Measurements from ENCODE around the gene STARD8. TPM values are rescaled to one million over a fixed set of nuclear protein-coding genes. Genes with fewer than 3 reads are reported as not detected.
A peak's percentile ranks its signal among the peaks of the same experiment; 100 is the strongest.

STARD8 gene
- total RNA-seq, 1 experiment from 2014 or later = not detected

- H3K27me3 ChIP-seq (ENCODE audit: low read length) = no peaks in the 10 kb centered on the region
- no peak overlapping the region for H3K4me3 ChIP-seq (ENCODE audit: low read length)
- H4K20me1 ChIP-seq (ENCODE audit: insufficient read depth, low read depth, low read length) = no peaks in the 10 kb centered on the region
- no peaks in the 10 kb centered on the region for H3K36me3 ChIP-seq (ENCODE audit: insufficient read depth, low read length)
- H3K4me1 ChIP-seq (ENCODE audit: low read length) = no peaks in the 10 kb centered on the region
- H2AFZ ChIP-seq (ENCODE audit: low read length) = no peak overlapping the region
- H3K79me2 ChIP-seq (ENCODE audit: low read length) = no peaks in the 10 kb centered on the region
- no peaks in the 10 kb centered on the region for H3K9me3 ChIP-seq (ENCODE audit: low read length)
- H3K27ac ChIP-seq (ENCODE audit: low read length) = no peak overlapping the region
- H3K4me2 ChIP-seq (ENCODE audit: low read depth, low read length, poor library complexity, severe bottlenecking) = no peak overlapping the region
- H3K9me2 ChIP-seq (replicated peaks; ENCODE audit: insufficient read depth, low read length) = no peaks in the 10 kb centered on the region
- no peak for DNase-seq
- no peak overlapping the region for H3K9ac ChIP-seq (ENCODE audit: low read length)
Measured at GRCh38 chrX:68705986-68706385, 58.5 kb downstream of the STARD8 start.

GRCh38 chrX:68708503-68709290, 61.2 kb downstream of the STARD8 start:
- Histone ChIP-seq H3K4me2 (ENCODE audit: low read depth, low read length, poor library complexity, severe bottlenecking) (no peak overlapping the region), H3K9ac (ENCODE audit: low read length) (no peak overlapping the region), H3K36me3 (ENCODE audit: insufficient read depth, low read length) (no peaks in the 10 kb centered on the region), H3K4me3 (ENCODE audit: low read length) (no peak overlapping the region), H2AFZ (ENCODE audit: low read length) (no peak overlapping the region), H3K9me2 (replicated peaks; ENCODE audit: insufficient read depth, low read length) (no peaks in the 10 kb centered on the region), H3K27me3 (ENCODE audit: low read length) (no peaks in the 10 kb centered on the region), H3K9me3 (ENCODE audit: low read length) (no peaks in the 10 kb centered on the region), H3K79me2 (ENCODE audit: low read length) (no peaks in the 10 kb centered on the region), H3K4me1 (ENCODE audit: low read length) (no peaks in the 10 kb centered on the region), H3K27ac (ENCODE audit: low read length) (no peak overlapping the region), H4K20me1 (ENCODE audit: insufficient read depth, low read depth, low read length) (no peaks in the 10 kb centered on the region)
- no peak for DNase-seq

- no peaks in the 10 kb centered on the region for H3K27me3 ChIP-seq (ENCODE audit: low read length)
- H4K20me1 ChIP-seq (ENCODE audit: insufficient read depth, low read depth, low read length) = no peaks in the 10 kb centered on the region
- no peaks in the 10 kb centered on the region for H3K9me2 ChIP-seq (replicated peaks; ENCODE audit: insufficient read depth, low read length)
- no peak overlapping the region for H3K4me3 ChIP-seq (ENCODE audit: low read length)
- H3K79me2 ChIP-seq (ENCODE audit: low read length) = no peaks in the 10 kb centered on the region
- no peak overlapping the region for H3K4me2 ChIP-seq (ENCODE audit: low read depth, low read length, poor library complexity, severe bottlenecking)
- no peaks in the 10 kb centered on the region for H3K9me3 ChIP-seq (ENCODE audit: low read length)
- peak; percentile 69 for DNase-seq
- no peaks in the 10 kb centered on the region for H3K4me1 ChIP-seq (ENCODE audit: low read length)
- H2AFZ ChIP-seq (ENCODE audit: low read length) = no peak overlapping the region
- H3K27ac ChIP-seq (ENCODE audit: low read length) = no peak overlapping the region
- no peaks in the 10 kb centered on the region for H3K36me3 ChIP-seq (ENCODE audit: insufficient read depth, low read length)
- no peak overlapping the region for H3K9ac ChIP-seq (ENCODE audit: low read length)
Measured at GRCh38 chrX:68710870-68711576, 63.6 kb downstream of the STARD8 start.

- Histone ChIP-seq H3K9me2 (replicated peaks; ENCODE audit: insufficient read depth, low read length) (no peaks in the 10 kb centered on the region), H3K4me1 (ENCODE audit: low read length) (no peaks in the 10 kb centered on the region), H3K4me2 (ENCODE audit: low read depth, low read length, poor library complexity, severe bottlenecking) (no peak overlapping the region), H3K27ac (ENCODE audit: low read length) (no peak overlapping the region), H2AFZ (ENCODE audit: low read length) (no peak overlapping the region), H3K36me3 (ENCODE audit: insufficient read depth, low read length) (no peaks in the 10 kb centered on the region), H3K4me3 (ENCODE audit: low read length) (no peak overlapping the region), H3K27me3 (ENCODE audit: low read length) (no peaks in the 10 kb centered on the region), H3K9me3 (ENCODE audit: low read length) (no peaks in the 10 kb centered on the region), H3K9ac (ENCODE audit: low read length) (no peak overlapping the region), H3K79me2 (ENCODE audit: low read length) (no peaks in the 10 kb centered on the region), H4K20me1 (ENCODE audit: insufficient read depth, low read depth, low read length) (no peaks in the 10 kb centered on the region)
- DNase-seq = no peak
Measured at GRCh38 chrX:68711845-68712244, 64.4 kb downstream of the STARD8 start.

GRCh38 chrX:68714856-68715255, 67.4 kb downstream of the STARD8 start:
- Histone ChIP-seq H3K9ac (ENCODE audit: low read length) (no peak overlapping the region), H3K9me3 (ENCODE audit: low read length) (no peaks in the 10 kb centered on the region), H3K27ac (ENCODE audit: low read length) (no peak overlapping the region), H4K20me1 (ENCODE audit: insufficient read depth, low read depth, low read length) (no peaks in the 10 kb centered on the region), H3K4me1 (ENCODE audit: low read length) (no peaks in the 10 kb centered on the region), H3K4me3 (ENCODE audit: low read length) (no peak overlapping the region), H3K79me2 (ENCODE audit: low read length) (no peaks in the 10 kb centered on the region), H3K4me2 (ENCODE audit: low read depth, low read length, poor library complexity, severe bottlenecking) (no peak overlapping the region), H3K9me2 (replicated peaks; ENCODE audit: insufficient read depth, low read length) (no peaks in the 10 kb centered on the region), H2AFZ (ENCODE audit: low read length) (no peak overlapping the region), H3K36me3 (ENCODE audit: insufficient read depth, low read length) (no peaks in the 10 kb centered on the region), H3K27me3 (ENCODE audit: low read length) (no peaks in the 10 kb centered on the region)
- no peak for DNase-seq

GRCh38 chrX:68717196-68717595, 69.7 kb downstream of the STARD8 start:
- Histone ChIP-seq H4K20me1 (ENCODE audit: insufficient read depth, low read depth, low read length) (no peaks in the 10 kb centered on the region), H3K4me1 (ENCODE audit: low read length) (no peaks in the 10 kb centered on the region), H3K9ac (ENCODE audit: low read length) (no peak overlapping the region), H2AFZ (ENCODE audit: low read length) (no peak overlapping the region), H3K27ac (ENCODE audit: low read length) (no peak overlapping the region), H3K4me3 (ENCODE audit: low read length) (no peak overlapping the region), H3K9me2 (replicated peaks; ENCODE audit: insufficient read depth, low read length) (no peaks in the 10 kb centered on the region), H3K36me3 (ENCODE audit: insufficient read depth, low read length) (no peaks in the 10 kb centered on the region), H3K27me3 (ENCODE audit: low read length) (no peaks in the 10 kb centered on the region), H3K9me3 (ENCODE audit: low read length) (no peaks in the 10 kb centered on the region), H3K79me2 (ENCODE audit: low read length) (no peaks in the 10 kb centered on the region), H3K4me2 (ENCODE audit: low read depth, low read length, poor library complexity, severe bottlenecking) (no peak overlapping the region)
- DNase-seq = no peak

GRCh38 chrX:68717663-68718442, 70.4 kb downstream of the STARD8 start:
- Histone ChIP-seq H4K20me1 (ENCODE audit: insufficient read depth, low read depth, low read length) (no peaks in the 10 kb centered on the region), H3K9me3 (ENCODE audit: low read length) (no peaks in the 10 kb centered on the region), H3K36me3 (ENCODE audit: insufficient read depth, low read length) (no peaks in the 10 kb centered on the region), H3K9me2 (replicated peaks; ENCODE audit: insufficient read depth, low read length) (no peaks in the 10 kb centered on the region), H3K4me1 (ENCODE audit: low read length) (no peaks in the 10 kb centered on the region), H3K27me3 (ENCODE audit: low read length) (no peaks in the 10 kb centered on the region), H3K4me2 (ENCODE audit: low read depth, low read length, poor library complexity, severe bottlenecking) (no peak overlapping the region), H3K27ac (ENCODE audit: low read length) (no peak overlapping the region), H2AFZ (ENCODE audit: low read length) (no peak overlapping the region), H3K79me2 (ENCODE audit: low read length) (no peaks in the 10 kb centered on the region), H3K4me3 (ENCODE audit: low read length) (no peak overlapping the region), H3K9ac (ENCODE audit: low read length) (no peak overlapping the region)
- DNase-seq = no peak

GRCh38 chrX:68718443-68718820, 71.0 kb downstream of the STARD8 start:
- Histone ChIP-seq H3K4me1 (ENCODE audit: low read length) (no peaks in the 10 kb centered on the region), H3K36me3 (ENCODE audit: insufficient read depth, low read length) (no peaks in the 10 kb centered on the region), H3K9me3 (ENCODE audit: low read length) (no peaks in the 10 kb centered on the region), H3K4me2 (ENCODE audit: low read depth, low read length, poor library complexity, severe bottlenecking) (no peak overlapping the region), H3K79me2 (ENCODE audit: low read length) (no peaks in the 10 kb centered on the region), H3K4me3 (ENCODE audit: low read length) (no peak overlapping the region), H4K20me1 (ENCODE audit: insufficient read depth, low read depth, low read length) (no peaks in the 10 kb centered on the region), H3K9ac (ENCODE audit: low read length) (no peak overlapping the region), H3K27me3 (ENCODE audit: low read length) (no peaks in the 10 kb centered on the region), H2AFZ (ENCODE audit: low read length) (no peak overlapping the region), H3K27ac (ENCODE audit: low read length) (no peak overlapping the region), H3K9me2 (replicated peaks; ENCODE audit: insufficient read depth, low read length) (no peaks in the 10 kb centered on the region)
- no peak for DNase-seq

Measured in Karpas-422 (cell line).